MCF 10A (cell line): Measurements from ENCODE around the gene FBXL14. TPM values are rescaled to one million over a fixed set of nuclear protein-coding genes. Genes with fewer than 3 reads are reported as not detected.

ENCODE experiments used
- BruUV-seq: library from RNA; stranded (reverse); fragments of 400-500 nt; replicated peaks from 2 replicates; lab custom pipeline; 2021; lab: Mats Ljungman, UMichigan
- CTCF ChIA-PET: fragments of 300-600 bp; sonication (Branson Sonifier 250); formaldehyde crosslinking; extraction: SDS; loops from one replicate; lab custom pipeline; 2021; ENCODE audit warnings: antibody characterized with exemption, inconsistent platforms; lab: Yijun Ruan, JAX
- POLR2A ChIA-PET: fragments of 300-600, 350-650 bp; sonication (Branson Sonifier 250); formaldehyde crosslinking; extraction: SDS; loops from one replicate; lab custom pipeline; 2020; ENCODE audit warnings: antibody characterized with exemption, inconsistent platforms; lab: Yijun Ruan, JAX
- DNase-seq: peaks from one replicate; pipeline ENCODE4 v3.0.0-alpha.2; 2018; ENCODE audit not compliant: unreplicated experiment
- H3K27ac Mint-ChIP-seq: one replicate; pipeline ENCODE4 v1.8.0; 2022; ENCODE audit warnings: mild to moderate bottlenecking, low read depth, mixed read lengths; ENCODE audit not compliant: unreplicated experiment
- H3K27me3 Mint-ChIP-seq: one replicate; pipeline ENCODE4 v1.8.0; 2022; ENCODE audit warnings: mixed read lengths; ENCODE audit not compliant: insufficient read depth, unreplicated experiment
- H3K36me3 Mint-ChIP-seq: one replicate; pipeline ENCODE4 v1.8.0; 2022; ENCODE audit warnings: mild to moderate bottlenecking, moderate library complexity, mixed read lengths; ENCODE audit not compliant: insufficient read depth, unreplicated experiment
- H3K4me1 Mint-ChIP-seq: one replicate; pipeline ENCODE4 v1.8.0; 2022; ENCODE audit warnings: mixed read lengths; ENCODE audit not compliant: insufficient read depth, unreplicated experiment
- H3K4me3 Mint-ChIP-seq: one replicate; pipeline ENCODE4 v1.8.0; 2022; ENCODE audit warnings: mild to moderate bottlenecking, moderate library complexity, mixed read lengths; ENCODE audit not compliant: unreplicated experiment
- H3K9me3 Mint-ChIP-seq: one replicate; pipeline ENCODE4 v1.8.0; 2022; ENCODE audit warnings: mixed read lengths; ENCODE audit not compliant: unreplicated experiment
- CTCF ChIP-seq: fragments of 200-600 bp; IDR thresholded peaks from one replicate; pipeline ENCODE4 v1.8.0; 2022; ENCODE audit warnings: antibody characterized with exemption, mild to moderate bottlenecking; ENCODE audit not compliant: unreplicated experiment
- intact Hi-C: fragments of 100-400 bp; cut with micrococcal nuclease; formaldehyde crosslinking; loops from 2 replicates; pipeline ENCODE4 v1.14.1; 2022
- total RNA-seq: library from RNA; stranded (reverse); gene quantifications from 2 replicates; pipeline ENCODE4 v1.2.3, GENCODE V29; 2022

FBXL14 gene
- total RNA-seq, 1 experiment from 2014 or later = 9.4 TPM

DNA sequence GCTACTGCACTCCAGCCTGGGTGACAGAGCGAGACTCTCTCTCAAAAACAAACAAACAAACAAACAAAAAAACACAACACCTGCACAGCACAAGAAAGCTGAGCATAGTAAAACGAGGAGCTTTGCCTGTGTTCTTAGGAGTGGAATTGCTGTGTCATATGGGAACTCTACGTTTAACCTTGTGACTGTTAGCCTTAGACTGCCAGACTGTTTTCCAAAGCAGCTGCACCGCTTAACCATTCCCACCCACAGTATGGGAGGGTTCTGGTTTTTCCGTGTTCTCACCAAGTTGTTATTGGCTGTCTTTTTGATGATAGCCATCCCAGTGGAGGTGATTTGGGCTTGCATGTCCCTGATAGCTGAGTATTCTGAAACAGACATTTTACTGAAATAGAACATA lies 43.8 kb upstream of the FBXL14 start:
- Mint-ChIP-seq H3K9me3 (no peaks in the 10 kb centered on the region), H3K36me3 (no peaks in the 10 kb centered on the region), H3K27ac (no peak overlapping the region), H3K4me3 (no peak overlapping the region), H3K4me1 (no peaks in the 10 kb centered on the region), H3K27me3 (no peaks in the 10 kb centered on the region)
- BruUV-seq = no TSS peak
- intact Hi-C loops = loop anchor here (10.0 kb wide), 1 partner anchor 947 kb away; no protein-coding TSS in a partner anchor
- CTCF ChIA-PET = interaction anchor here (1.0 to 7.5 kb wide), 4 partner anchors 11 to 153 kb away, joined by 3 to 139 read pairs (median 10); no protein-coding TSS in a partner anchor
- no peak for TF ChIP-seq CTCF
- no peak for DNase-seq
- POLR2A ChIA-PET = no interaction called here

- intact Hi-C loops = loop anchor here (10.0 kb wide), 1 partner anchor 949 kb away; no protein-coding TSS in a partner anchor
- Mint-ChIP-seq H3K4me1 (peaks cover under 1% of the 10 kb centered on the region), H3K27ac (no peak overlapping the region), H3K36me3 (no peaks in the 10 kb centered on the region), H3K4me3 (no peak overlapping the region), H3K9me3 (no peaks in the 10 kb centered on the region), H3K27me3 (no peaks in the 10 kb centered on the region)
- DNase-seq = no peak
- BruUV-seq = no TSS peak
- CTCF ChIA-PET = interaction anchor here (0.5 to 7.5 kb wide), 42 partner anchors 11 to 1738 kb away, joined by 3 to 139 read pairs (median 4); partner anchors contain the start of gene ADIPOR2
- POLR2A ChIA-PET = interaction anchor here (0.6 to 2.6 kb wide), 5 partner anchors 8 to 305 kb away, joined by 3 to 11 read pairs (median 4); no protein-coding TSS in a partner anchor
- TF ChIP-seq CTCF = no peak
Observed at GRCh38 chr12:1635301-1636095, 41.1 kb upstream of the FBXL14 start.

DNA sequence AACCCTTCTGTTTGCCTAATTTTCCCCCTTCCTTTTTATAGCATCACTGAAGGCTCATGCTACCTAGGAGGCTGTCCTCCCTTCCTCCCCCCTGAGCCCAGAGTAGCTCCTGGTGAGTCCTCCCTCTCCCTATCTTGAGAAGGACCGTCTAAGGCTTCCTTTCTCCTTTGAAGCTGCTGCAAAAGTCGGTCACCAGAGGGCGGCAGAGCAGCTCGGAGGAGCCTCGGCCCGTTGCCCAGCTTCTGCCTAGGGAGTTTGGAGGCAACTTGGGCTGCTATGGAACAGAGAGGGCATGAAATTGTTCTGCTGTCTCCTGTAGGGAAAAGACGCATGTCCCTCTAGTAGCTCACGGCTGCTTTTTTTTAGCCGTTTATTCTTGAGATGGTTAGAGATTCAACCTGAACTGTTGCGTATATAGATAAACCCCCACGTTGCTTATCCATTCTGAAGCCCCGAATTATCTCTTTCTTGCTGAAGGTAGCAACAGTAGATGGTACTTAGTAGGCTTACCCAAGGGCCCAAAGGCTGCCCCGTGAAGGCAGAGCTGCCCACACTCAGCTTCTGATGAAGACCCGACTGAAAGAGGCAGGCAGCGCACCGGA lies 40.3 kb upstream of the FBXL14 start:
- POLR2A ChIA-PET = interaction anchor here (0.6 to 2.6 kb wide), 5 partner anchors 9 to 305 kb away, joined by 3 to 11 read pairs (median 4); no protein-coding TSS in a partner anchor
- intact Hi-C loops = loop anchor here (1.0 to 10.0 kb wide), 3 partner anchors 157 to 950 kb away; no protein-coding TSS in a partner anchor
- Mint-ChIP-seq H3K4me3 (no peak overlapping the region), H3K4me1 (peaks cover 5% of the 10 kb centered on the region), H3K36me3 (no peaks in the 10 kb centered on the region), H3K9me3 (no peaks in the 10 kb centered on the region), H3K27ac (no peak overlapping the region), H3K27me3 (peaks cover under 1% of the 10 kb centered on the region)
- CTCF ChIA-PET = interaction anchor here (0.5 to 7.5 kb wide), 50 partner anchors 10 to 1738 kb away, joined by 3 to 139 read pairs (median 4); partner anchors contain the start of gene ADIPOR2
- peak; percentile 77 for DNase-seq
- peak; percentile 78 for TF ChIP-seq CTCF
- no TSS peak for BruUV-seq
